ENCODE results near the gene RLF. TPM values are rescaled to one million over a fixed set of nuclear protein-coding genes. Genes with fewer than 3 reads are reported as not detected.
"Not testable (repeated sequence)": the region's sequence is repeated elsewhere in the genome, so short reads cannot be mapped to it uniquely, and the experiment has no call there.

The RLF gene
- total RNA-seq, 1 donor from 2014 or later: 16.9 TPM

DNA sequence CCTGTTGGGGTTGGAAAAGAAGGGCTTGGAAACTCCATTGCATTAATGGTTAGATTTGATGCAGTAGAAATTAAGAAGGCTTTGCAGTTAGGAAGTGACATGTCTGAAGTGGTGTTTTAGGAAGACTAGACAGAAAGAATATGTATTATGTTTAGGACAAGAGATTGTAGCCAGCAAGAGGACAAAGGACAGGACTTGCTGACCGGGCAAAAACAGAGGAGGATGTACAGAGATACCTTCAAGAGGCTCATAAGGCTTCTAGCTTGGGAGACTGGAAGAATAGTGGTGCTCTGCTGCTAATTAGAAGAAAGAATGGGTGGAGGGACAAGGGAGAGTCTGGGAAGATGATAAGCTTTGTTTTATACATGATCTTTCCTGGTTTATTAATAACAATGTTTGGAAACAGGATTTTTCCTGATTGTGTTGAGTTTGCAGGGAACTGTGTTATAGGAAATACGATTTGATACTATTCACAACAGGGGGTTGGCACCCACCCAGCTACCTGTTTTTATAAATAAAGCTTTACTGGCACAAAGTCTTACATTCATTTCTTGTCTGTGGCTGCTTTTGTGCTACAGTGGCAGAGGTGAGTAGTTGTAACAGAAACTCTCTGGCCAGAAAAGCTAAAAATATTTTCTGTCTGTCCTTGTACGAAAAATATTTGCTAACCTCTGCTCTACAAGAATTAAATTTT, 49.5 kb downstream of the RLF start:
- Histone ChIP-seq H3K27me3 (no peaks in the 10 kb centered on the region), H3K4me1 (no peaks in the 10 kb centered on the region), H3K36me3 (peaks cover 0 to 21% of the 10 kb centered on the region in 2 donors), H3K27ac (no peak overlapping the region), H3K9me3 (no peaks in the 10 kb centered on the region), H3K4me3 (no peak overlapping the region)
- no peak for DNase-seq (ENCODE audit: extremely low spot score in 2 of 2)
- TF ChIP-seq, protein P1, sequence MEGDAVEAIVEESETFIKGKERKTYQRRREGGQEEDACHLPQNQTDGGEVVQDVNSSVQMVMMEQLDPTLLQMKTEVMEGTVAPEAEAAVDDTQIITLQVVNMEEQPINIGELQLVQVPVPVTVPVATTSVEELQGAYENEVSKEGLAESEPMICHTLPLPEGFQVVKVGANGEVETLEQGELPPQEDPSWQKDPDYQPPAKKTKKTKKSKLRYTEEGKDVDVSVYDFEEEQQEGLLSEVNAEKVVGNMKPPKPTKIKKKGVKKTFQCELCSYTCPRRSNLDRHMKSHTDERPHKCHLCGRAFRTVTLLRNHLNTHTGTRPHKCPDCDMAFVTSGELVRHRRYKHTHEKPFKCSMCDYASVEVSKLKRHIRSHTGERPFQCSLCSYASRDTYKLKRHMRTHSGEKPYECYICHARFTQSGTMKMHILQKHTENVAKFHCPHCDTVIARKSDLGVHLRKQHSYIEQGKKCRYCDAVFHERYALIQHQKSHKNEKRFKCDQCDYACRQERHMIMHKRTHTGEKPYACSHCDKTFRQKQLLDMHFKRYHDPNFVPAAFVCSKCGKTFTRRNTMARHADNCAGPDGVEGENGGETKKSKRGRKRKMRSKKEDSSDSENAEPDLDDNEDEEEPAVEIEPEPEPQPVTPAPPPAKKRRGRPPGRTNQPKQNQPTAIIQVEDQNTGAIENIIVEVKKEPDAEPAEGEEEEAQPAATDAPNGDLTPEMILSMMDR (IDR thresholded peaks at IDR 0.05): no peak
- no peak for TF ChIP-seq POLR2A (IDR thresholded peaks at IDR 0.05)
- no peak for TF ChIP-seq POLR2AphosphoS5 (IDR thresholded peaks at IDR 0.05; ENCODE audit: insufficient read depth in 1 of 2, low read depth in 1 of 2)
- intact Hi-C loops (cut with DNase I): no loop called here

GRCh38 chr1:40218333-40218732, 57.1 kb downstream of the RLF start:
- no peak for DNase-seq (ENCODE audit: extremely low spot score in 2 of 2)
- Histone ChIP-seq H3K36me3 (no peaks in the 10 kb centered on the region), H3K27me3 (no peaks in the 10 kb centered on the region), H3K4me3 (no peak overlapping the region), H3K9me3 (no peaks in the 10 kb centered on the region), H3K4me1 (no peaks in the 10 kb centered on the region), H3K27ac (no peak overlapping the region)
- intact Hi-C loops (cut with DNase I): no loop called here
- no peak for TF ChIP-seq POLR2A (IDR thresholded peaks at IDR 0.05)
- TF ChIP-seq, protein P1 (IDR thresholded peaks at IDR 0.05): no peak
- no peak for TF ChIP-seq POLR2AphosphoS5 (IDR thresholded peaks at IDR 0.05; ENCODE audit: insufficient read depth in 1 of 2, low read depth in 1 of 2)

DNA sequence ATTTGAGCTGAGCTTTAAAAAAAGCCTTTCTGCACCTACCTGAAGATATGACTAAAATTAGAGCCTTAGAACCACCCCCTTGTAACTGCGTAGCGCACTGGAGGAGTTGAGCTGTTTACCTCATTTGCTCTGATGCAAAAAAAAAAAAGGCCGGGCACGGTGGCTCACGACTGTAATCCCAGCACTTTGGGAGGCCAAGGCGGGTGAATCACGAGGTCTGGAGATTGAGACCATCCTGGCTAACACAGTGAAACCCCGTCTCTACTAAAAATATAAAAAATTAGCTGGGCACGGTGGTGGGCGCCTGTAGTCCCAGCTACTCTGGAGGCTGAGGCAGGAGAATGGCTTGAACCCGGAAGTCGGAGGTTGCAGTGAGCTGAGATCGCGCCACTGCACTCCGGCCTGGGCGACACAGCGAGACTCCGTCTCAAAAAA, 60.3 kb downstream of the RLF start:
- H3K27me3 ChIP-seq; intact Hi-C loops (cut with DNase I); H3K4me1 ChIP-seq; H3K36me3 ChIP-seq; H3K4me3 ChIP-seq; H3K9me3 ChIP-seq; DNase-seq (ENCODE audit: extremely low spot score in 2 of 2); H3K27ac ChIP-seq: not testable (repeated sequence)

- Histone ChIP-seq H3K4me1 (no peaks in the 10 kb centered on the region), H3K27ac (no peak overlapping the region), H3K9me3 (no peaks in the 10 kb centered on the region), H3K27me3 (no peaks in the 10 kb centered on the region), H3K4me3 (no peak overlapping the region), H3K36me3 (peaks cover 0 to 8% of the 10 kb centered on the region in 2 donors)
- TF ChIP-seq POLR2A (IDR thresholded peaks at IDR 0.05) (no peak), POLR2AphosphoS5 (IDR thresholded peaks at IDR 0.05; ENCODE audit: insufficient read depth in 1 of 2, low read depth in 1 of 2) (no peak)
- TF ChIP-seq, protein P1 (IDR thresholded peaks at IDR 0.05): no peak
- intact Hi-C loops (cut with DNase I): no loop called here
- DNase-seq (ENCODE audit: extremely low spot score in 2 of 2): no peak
Observed at GRCh38 chr1:40221977-40222772, 61.0 kb downstream of the RLF start.

DNA sequence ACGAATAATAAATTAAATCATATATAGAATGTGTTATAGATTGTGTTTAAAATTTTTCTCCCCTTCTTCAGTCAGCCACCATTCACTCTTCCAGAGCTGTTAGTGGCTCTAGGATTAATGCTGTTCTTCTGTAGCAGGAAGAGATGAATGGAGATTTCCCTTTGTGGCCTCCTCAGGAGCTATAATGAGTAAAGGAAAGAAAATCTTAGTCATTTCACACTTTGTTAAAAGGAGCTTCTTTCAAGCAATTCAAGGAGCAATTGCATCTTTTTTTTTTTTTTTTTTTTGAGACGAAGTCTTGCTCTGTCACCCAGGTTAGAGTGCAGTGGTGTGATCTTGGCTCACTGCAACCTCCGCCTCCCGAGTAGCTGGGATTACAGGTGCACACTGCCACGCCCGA, 62.9 kb downstream of the RLF start:
- TF ChIP-seq POLR2AphosphoS5 (IDR thresholded peaks at IDR 0.05; ENCODE audit: insufficient read depth in 1 of 2, low read depth in 1 of 2) (no peak), POLR2A (IDR thresholded peaks at IDR 0.05) (no peak)
- TF ChIP-seq, protein P1 (IDR thresholded peaks at IDR 0.05): no peak
- Histone ChIP-seq H3K4me1 (no peaks in the 10 kb centered on the region), H3K27ac (no peak overlapping the region), H3K4me3 (no peak overlapping the region), H3K9me3 (no peaks in the 10 kb centered on the region), H3K36me3 (peaks cover 0 to 8% of the 10 kb centered on the region in 2 donors), H3K27me3 (no peaks in the 10 kb centered on the region)
- intact Hi-C loops (cut with DNase I): no loop called here
- no peak for DNase-seq (ENCODE audit: extremely low spot score in 2 of 2)
